Activated naive CD8-positive, alpha-beta T cell treated with anti-CD3 and anti-CD28 coated beads, Interleukin-2, amount 10 ng/mL, durations not matched to agents 7 days and 5 days (primary cell): ENCODE data around the gene MIGA2. TPM values are rescaled to one million over a fixed set of nuclear protein-coding genes. Genes with fewer than 3 reads are reported as not detected.

Experiments
- total RNA-seq, 2 experiments: library from RNA; stranded (reverse); gene quantifications; one replicate each; pipeline ENCODE4 v1.2.3, GENCODE V29; 2021

The MIGA2 gene
- total RNA-seq, 2 experiments from 2014 or later: 62.1 to 66.0 TPM

Other genes with a start within 250 kb of the MIGA2 start
- 10 to 100 TPM; 26.1 to 29.2 TPM for gene TBC1D13, start 249.4 kb upstream of the MIGA2 start, total RNA-seq
- 10 to 100 TPM; 16.2 to 19.5 TPM for gene ENDOG, start 218.1 kb upstream of the MIGA2 start, total RNA-seq
- 10 to 100 TPM; 71.4 to 75.4 TPM for gene SPOUT1, start 206.8 kb upstream of the MIGA2 start, total RNA-seq
- gene KYAT1, start 154.7 kb upstream of the MIGA2 start, total RNA-seq: 10 to 100 TPM; 14.9 to 16.3 TPM
- gene LRRC8A, start 154.5 kb upstream of the MIGA2 start, total RNA-seq: 10 to 100 TPM; 24.1 to 25.9 TPM
- gene PHYHD1, start 115.6 kb upstream of the MIGA2 start, total RNA-seq: 1 to 10 TPM; 1.4 to 1.6 TPM
- 1 to 10 TPM; 9.4 to 9.5 TPM for gene DOLK, start 89.0 kb upstream of the MIGA2 start, total RNA-seq
- 10 to 100 TPM; 64.2 to 65.3 TPM for gene NUP188, start 88.9 kb upstream of the MIGA2 start, total RNA-seq
- gene SH3GLB2, start 8.3 kb upstream of the MIGA2 start, total RNA-seq: 100 to 1,000 TPM in 1 of 2 experiments, 10 to 100 TPM in 1; 98.7 to 104 TPM
- 10 to 100 TPM; 17.4 to 21.6 TPM for gene DOLPP1, start 44.5 kb downstream of the MIGA2 start, total RNA-seq
- 10 to 100 TPM; 19.5 to 22.7 TPM for gene CRAT, start 74.2 kb downstream of the MIGA2 start, total RNA-seq
- gene PTPA, start 74.8 kb downstream of the MIGA2 start, total RNA-seq: 10 to 100 TPM; 88.3 to 91.0 TPM
- gene IER5L, start 141.6 kb downstream of the MIGA2 start, total RNA-seq: 1 to 10 TPM; 8.6 to 8.8 TPM